Activated CD4-positive, alpha-beta memory T cell treated with anti-CD3 and anti-CD28 coated beads, Interleukin-2, amount 10 ng/mL, durations not matched to agents 7 days and 5 days (primary cell): ENCODE measurements around the gene ZDHHC11. TPM values are rescaled to one million over a fixed set of nuclear protein-coding genes. Genes with fewer than 3 reads are reported as not detected.
"Not testable (repeated sequence)": the region's sequence is repeated elsewhere in the genome, so short reads cannot be mapped to it uniquely, and the experiment has no call there.

Experiments
- CTCF ChIA-PET: fragments of 350-600 bp; sonication (Branson Sonifier 250); formaldehyde crosslinking; loops from one replicate; lab custom pipeline; 2021; ENCODE audit warnings: antibody characterized with exemption, inconsistent platforms; lab: Charles Lee
- POLR2A ChIA-PET: fragments of 350-600 bp; sonication (Branson Sonifier 250); formaldehyde crosslinking; loops from one replicate; lab custom pipeline; 2021; ENCODE audit warnings: antibody characterized with exemption; lab: Charles Lee
- DNase-seq: peaks from one replicate; pipeline ENCODE4 v3.0.0-alpha.2; 2020
- H3K27ac Mint-ChIP-seq: one replicate; pipeline ENCODE4 v1.8.0; 2021; ENCODE audit warnings: mild to moderate bottlenecking, mixed read lengths
- H3K27me3 Mint-ChIP-seq: one replicate; pipeline ENCODE4 v1.8.0; 2021; ENCODE audit warnings: mixed read lengths
- H3K36me3 Mint-ChIP-seq: one replicate; pipeline ENCODE4 v1.8.0; 2021; ENCODE audit warnings: low read depth, mixed read lengths
- H3K4me1 Mint-ChIP-seq: one replicate; pipeline ENCODE4 v1.8.0; 2021; ENCODE audit warnings: mixed read lengths
- H3K4me3 Mint-ChIP-seq: one replicate; pipeline ENCODE4 v1.8.0; 2021; ENCODE audit warnings: mild to moderate bottlenecking, mixed read lengths
- H3K9me3 Mint-ChIP-seq: one replicate; pipeline ENCODE4 v1.8.0; 2021; ENCODE audit warnings: mixed read lengths
- total RNA-seq, 2 experiments: library from RNA; stranded (reverse); gene quantifications; one replicate each; pipeline ENCODE4 v1.2.3, GENCODE V29; 2021

Gene ZDHHC11
- total RNA-seq, 2 experiments from 2014 or later: 5.8 to 6.6 TPM

DNA sequence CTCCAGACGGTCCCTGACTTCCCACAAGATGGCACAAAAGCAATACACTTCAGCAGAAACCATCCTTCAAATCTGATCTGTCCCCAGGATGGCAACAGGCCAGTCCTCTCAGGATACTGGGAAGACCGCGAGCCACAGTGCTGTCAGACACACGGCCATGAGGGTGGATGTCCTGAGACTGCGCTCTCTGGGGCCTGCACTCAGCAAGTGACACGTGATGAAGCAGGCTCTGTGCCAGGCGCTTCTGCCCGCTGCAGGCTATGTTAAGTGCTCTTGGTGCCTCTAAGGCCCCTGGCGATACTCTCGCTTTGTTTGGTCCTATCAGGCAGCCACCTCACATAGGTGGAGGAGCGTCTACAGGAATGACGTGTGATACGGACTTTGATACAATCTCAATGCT lies 34.7 kb upstream of the ZDHHC11 start:
- Mint-ChIP-seq H3K36me3 (peaks cover 100% of the 10 kb centered on the region), H3K9me3 (peaks cover 11% of the 10 kb centered on the region), H3K4me1 (peaks cover 37% of the 10 kb centered on the region), H3K4me3 (no peak overlapping the region), H3K27ac (no peak overlapping the region), H3K27me3 (no peaks in the 10 kb centered on the region)
- ChIA-PET CTCF (no interaction called here), POLR2A (no interaction called here)
- no peak for DNase-seq

DNA sequence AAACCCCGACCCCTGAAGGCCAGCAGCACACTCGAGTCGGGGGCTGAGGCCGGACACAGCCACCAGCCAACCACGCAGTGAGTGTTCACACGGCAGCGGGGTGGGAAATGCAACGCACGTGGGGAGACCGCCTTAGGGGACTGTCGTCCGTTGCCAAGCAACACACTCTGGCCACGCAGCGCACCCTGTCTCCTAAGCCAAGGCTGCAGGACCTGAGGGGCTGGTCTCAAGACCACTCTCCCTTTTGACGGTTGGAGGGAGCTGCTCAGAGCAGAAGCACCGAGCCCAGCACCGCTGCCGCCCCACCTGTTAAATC lies 34.3 kb upstream of the ZDHHC11 start:
- POLR2A ChIA-PET: interaction anchor here (0.9 kb wide), 1 partner anchor 8 kb away, joined by 3 read pairs; the partner anchor contains the start of genes BRD9 and TRIP13
- H3K4me3 Mint-ChIP-seq: no peak overlapping the region
- no peak for DNase-seq
- H3K9me3 Mint-ChIP-seq: peaks cover 11% of the 10 kb centered on the region
- CTCF ChIA-PET: no interaction called here
- no peak overlapping the region for H3K27ac Mint-ChIP-seq
- peaks cover 34% of the 10 kb centered on the region for H3K4me1 Mint-ChIP-seq
- no peaks in the 10 kb centered on the region for H3K27me3 Mint-ChIP-seq
- H3K36me3 Mint-ChIP-seq: peaks cover 97% of the 10 kb centered on the region

- H3K27ac Mint-ChIP-seq: no peak overlapping the region
- H3K27me3 Mint-ChIP-seq: no peaks in the 10 kb centered on the region
- no peak for DNase-seq
- H3K36me3 Mint-ChIP-seq: peaks cover 92% of the 10 kb centered on the region
- ChIA-PET CTCF (no interaction called here), POLR2A (interaction anchor here (0.9 kb wide), 1 partner anchor 8 kb away, joined by 3 read pairs; the partner anchor contains the start of genes BRD9 and TRIP13)
- H3K9me3 Mint-ChIP-seq: peaks cover 11% of the 10 kb centered on the region
- peaks cover 31% of the 10 kb centered on the region for H3K4me1 Mint-ChIP-seq
- no peak overlapping the region for H3K4me3 Mint-ChIP-seq
These were observed 33.8 kb upstream of the ZDHHC11 start for GRCh38 chr5:884345-885126.

DNA sequence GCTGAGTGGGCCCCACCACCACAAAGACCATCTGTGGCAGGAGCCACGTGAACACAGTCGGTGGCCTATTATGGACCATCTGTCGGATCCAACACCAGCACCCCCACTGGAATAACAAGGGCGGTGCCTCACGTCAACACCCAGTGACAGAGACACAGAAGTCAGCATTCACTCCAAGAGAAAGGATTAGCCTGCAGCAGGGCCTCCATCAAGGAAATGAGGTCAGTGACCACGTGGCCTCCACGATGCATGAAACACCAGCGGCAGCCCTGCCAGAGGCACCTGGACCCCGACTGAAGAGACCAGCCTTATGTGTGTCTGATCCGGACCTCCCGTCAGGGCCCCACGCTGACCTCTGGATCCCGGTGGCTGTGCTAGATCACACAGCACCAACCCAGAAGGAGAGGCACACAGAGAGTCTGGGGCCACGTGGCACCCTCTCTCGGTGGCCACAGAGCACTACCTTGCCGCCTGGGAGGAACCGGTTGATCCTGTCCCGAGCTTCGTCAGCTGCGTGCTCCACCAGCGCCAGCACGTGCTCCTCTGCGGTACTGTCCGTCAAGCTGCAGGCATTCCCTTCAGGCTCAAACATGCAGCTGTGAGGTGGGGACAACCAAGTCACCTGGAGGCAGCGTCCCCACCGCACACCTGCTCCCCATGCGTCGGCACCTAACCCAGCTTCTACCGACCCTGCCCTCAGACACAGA lies 32.8 kb upstream of the ZDHHC11 start:
- Mint-ChIP-seq H3K36me3 (peaks cover 83% of the 10 kb centered on the region), H3K27me3 (no peaks in the 10 kb centered on the region), H3K4me3 (no peak overlapping the region), H3K4me1 (peaks cover 23% of the 10 kb centered on the region), H3K27ac (no peak overlapping the region), H3K9me3 (peaks cover 11% of the 10 kb centered on the region)
- POLR2A ChIA-PET: no interaction called here
- no peak for DNase-seq
- CTCF ChIA-PET: interaction anchor here (1.0 kb wide), 1 partner anchor 8 kb away, joined by 4 read pairs; no protein-coding TSS in a partner anchor

DNA sequence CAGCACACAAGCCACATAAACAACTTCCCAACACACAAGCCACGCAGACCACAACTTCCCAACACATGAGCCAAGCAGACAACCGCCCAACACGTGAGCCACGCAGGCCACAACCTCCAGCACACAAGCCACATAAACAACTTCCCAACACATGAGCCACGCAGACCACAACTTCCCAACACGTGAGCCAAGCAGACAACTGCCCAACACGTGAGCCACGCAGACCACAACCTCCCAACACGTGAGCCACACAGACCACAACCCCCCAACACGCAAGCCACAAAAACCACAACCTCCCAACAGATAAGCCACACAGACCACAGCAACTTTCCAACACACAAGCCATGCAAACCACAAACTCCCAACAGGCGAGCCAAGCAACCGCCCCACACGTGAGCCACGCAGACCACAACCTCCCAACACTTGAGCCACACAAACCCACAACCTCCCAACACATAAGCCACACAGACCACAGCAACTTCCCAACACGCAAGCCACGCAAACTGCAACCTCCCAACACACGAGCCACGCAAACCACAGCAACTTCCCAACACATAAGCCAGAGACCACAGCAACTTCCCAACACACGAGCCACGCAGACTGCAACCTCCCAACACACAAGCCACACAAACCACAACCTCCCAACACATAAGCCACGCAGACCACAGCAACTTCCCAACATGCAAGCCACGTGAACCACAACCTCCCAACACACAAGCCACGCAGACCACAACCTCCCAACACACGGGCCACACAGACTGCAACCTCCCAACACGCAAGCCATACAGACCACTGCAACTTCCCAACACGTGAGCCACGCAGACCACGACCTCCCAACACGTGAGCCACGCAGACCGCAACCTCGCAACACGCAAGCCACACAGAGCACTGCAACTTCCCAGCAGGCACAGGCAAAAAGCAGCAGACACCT lies 31.7 kb upstream of the ZDHHC11 start:
- peak overlapping the region; percentile 72 for H3K27ac Mint-ChIP-seq
- ChIA-PET POLR2A (no interaction called here), CTCF (interaction anchor here (1.0 kb wide), 1 partner anchor 9 kb away, joined by 4 read pairs; no protein-coding TSS in a partner anchor)
- DNase-seq: no peak
- peaks cover 78% of the 10 kb centered on the region for H3K36me3 Mint-ChIP-seq
- peak overlapping the region; percentile 61 for H3K4me3 Mint-ChIP-seq
- H3K4me1 Mint-ChIP-seq: peaks cover 18% of the 10 kb centered on the region
- H3K27me3 Mint-ChIP-seq: no peaks in the 10 kb centered on the region
- peaks cover 11% of the 10 kb centered on the region for H3K9me3 Mint-ChIP-seq

DNA sequence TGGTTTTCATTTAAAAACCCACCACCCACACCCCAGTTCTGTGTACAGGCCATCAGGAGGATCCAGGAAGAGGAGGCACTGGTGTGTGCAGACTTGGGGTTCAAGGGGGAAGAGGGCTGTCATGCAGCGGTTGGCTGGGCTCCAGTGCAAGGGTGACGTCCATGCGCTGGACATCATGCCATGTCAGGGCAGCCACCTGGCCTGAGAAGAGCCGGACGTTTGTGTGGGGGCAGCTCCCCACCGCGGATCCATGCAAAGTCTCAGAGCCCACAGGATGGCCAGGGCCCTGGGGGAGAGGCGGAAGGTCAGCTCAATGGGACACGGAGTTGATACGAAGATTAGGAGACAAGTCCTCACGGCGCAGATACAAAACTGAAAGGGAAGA lies 30.8 kb upstream of the ZDHHC11 start:
- DNase-seq: no peak
- Mint-ChIP-seq H3K36me3 (peaks cover 77% of the 10 kb centered on the region), H3K4me3 (no peak overlapping the region), H3K27ac (peak overlapping the region; percentile 35), H3K4me1 (peaks cover 18% of the 10 kb centered on the region), H3K27me3 (no peaks in the 10 kb centered on the region), H3K9me3 (peaks cover 11% of the 10 kb centered on the region)
- CTCF ChIA-PET: no interaction called here
- POLR2A ChIA-PET: no interaction called here

DNA sequence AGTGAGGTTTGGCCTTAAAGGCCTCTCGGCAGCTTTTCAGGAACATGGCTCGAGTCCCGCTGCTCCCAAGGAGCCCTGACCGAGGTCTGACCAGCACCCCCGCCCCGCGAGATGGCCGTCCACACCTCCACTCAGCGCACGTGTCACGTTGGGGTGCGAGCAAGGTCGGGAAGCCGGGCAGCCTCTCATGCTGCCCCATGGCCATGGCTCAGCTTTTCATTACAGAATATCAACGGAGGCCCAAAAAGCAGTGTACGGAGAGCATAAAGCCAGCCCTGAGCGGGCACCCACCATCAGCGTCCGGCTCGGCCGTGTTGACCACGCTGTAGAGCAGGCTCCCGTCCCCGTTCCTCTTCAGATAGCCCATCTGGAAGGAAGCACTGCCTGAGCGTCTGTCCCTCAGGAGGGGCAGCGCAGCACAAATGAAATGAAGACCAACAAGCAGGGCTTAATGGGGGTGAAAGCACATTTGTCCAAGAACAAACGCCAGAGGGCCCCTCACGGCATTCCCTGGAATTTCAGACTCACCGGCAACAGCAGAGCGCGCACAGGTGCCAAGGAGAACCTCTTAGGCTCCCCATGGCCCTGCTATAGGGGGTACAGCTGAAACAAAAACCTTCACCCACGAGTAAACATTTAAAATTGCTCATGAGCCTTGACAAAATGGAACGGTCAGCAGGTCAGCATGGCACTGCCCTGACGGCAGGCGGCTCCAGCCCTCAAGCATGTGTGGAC lies 30.2 kb upstream of the ZDHHC11 start:
- no peaks in the 10 kb centered on the region for H3K27me3 Mint-ChIP-seq
- H3K27ac Mint-ChIP-seq: peak overlapping the region; percentile 35
- H3K36me3 Mint-ChIP-seq: peaks cover 72% of the 10 kb centered on the region
- no peak overlapping the region for H3K4me3 Mint-ChIP-seq
- ChIA-PET POLR2A (no interaction called here), CTCF (no interaction called here)
- DNase-seq: no peak
- H3K4me1 Mint-ChIP-seq: peaks cover 18% of the 10 kb centered on the region
- peaks cover 11% of the 10 kb centered on the region for H3K9me3 Mint-ChIP-seq

- peaks cover 11% of the 10 kb centered on the region for H3K9me3 Mint-ChIP-seq
- CTCF ChIA-PET: not testable (repeated sequence)
These were observed 27.9 kb upstream of the ZDHHC11 start for GRCh38 chr5:878677-879076.

DNA sequence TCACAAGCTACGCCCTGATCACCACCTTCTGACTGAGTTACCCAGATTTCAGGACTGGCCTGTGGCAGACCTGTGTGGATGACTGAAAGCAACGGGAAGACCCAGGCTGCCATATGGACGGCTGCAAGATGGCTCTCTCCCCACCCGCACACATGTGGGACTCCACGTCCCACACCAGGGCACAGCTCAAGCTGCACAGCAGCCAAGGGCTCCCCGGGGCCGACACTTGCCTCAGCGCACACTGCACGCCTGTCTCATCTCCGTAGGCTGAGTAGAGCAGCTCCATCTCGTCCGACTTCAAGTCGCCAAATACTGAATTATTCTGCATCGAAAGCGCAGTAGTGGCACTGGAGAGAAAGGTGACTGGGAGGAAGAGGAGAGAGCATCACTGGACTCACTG lies 27.3 kb upstream of the ZDHHC11 start:
- no peak overlapping the region for H3K27ac Mint-ChIP-seq
- ChIA-PET CTCF (no interaction called here), POLR2A (no interaction called here)
- peaks cover 66% of the 10 kb centered on the region for H3K36me3 Mint-ChIP-seq
- no peak for DNase-seq
- H3K9me3 Mint-ChIP-seq: peaks cover 9% of the 10 kb centered on the region
- H3K4me1 Mint-ChIP-seq: peaks cover 18% of the 10 kb centered on the region
- no peaks in the 10 kb centered on the region for H3K27me3 Mint-ChIP-seq
- no peak overlapping the region for H3K4me3 Mint-ChIP-seq

More at GRCh38 chr5:878677-879076, 27.9 kb upstream of the ZDHHC11 start:
- H3K4me1 Mint-ChIP-seq: peaks cover 18% of the 10 kb centered on the region
- H3K36me3 Mint-ChIP-seq: peaks cover 66% of the 10 kb centered on the region
- H3K27me3 Mint-ChIP-seq, DNase-seq, H3K27ac Mint-ChIP-seq, POLR2A ChIA-PET, H3K4me3 Mint-ChIP-seq: not testable (repeated sequence)

DNA sequence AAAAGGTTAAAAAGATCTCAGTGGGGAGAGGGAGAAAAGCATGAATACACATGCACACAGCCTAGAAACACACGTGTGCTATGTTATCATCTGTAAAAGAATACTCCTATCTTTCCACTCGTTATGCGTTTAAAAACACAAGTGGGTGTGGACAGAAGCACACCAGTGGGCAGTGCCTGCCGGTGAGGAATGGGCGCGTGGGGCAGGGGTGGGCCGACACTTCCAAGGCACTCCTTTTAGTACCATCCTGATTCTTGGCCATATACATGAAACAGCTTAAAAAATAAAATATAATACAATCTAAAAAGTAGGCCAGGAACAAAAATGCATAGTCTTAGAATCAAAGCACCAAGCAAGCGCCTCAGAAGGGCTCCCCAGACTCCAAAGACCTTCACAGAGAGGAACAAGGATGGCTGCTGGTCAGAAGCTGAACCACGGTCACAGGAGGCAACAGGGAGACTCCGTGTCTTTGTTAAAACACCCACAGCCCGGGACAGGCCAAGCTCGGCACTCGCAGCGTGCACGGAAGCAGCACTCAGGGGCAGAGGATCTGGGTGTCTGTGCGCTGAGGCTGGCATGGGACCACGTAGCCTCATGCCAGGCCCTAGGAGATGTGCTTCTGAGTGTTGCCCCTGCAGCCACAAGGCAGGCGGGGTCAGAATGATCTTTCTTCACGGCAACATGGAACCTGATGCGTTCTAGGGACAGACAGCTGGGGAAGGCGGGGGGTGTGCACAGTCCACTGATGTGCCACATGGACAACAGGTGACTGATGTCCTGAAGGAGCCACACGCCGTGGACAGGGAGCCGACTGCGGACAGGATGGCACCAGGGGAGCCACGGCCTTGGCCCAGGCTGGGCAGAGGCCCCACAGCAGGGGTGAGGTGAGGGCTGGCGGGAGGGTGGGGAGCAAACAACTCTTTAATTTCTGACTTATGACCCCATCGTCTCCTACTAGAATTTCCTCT lies 25.9 kb upstream of the ZDHHC11 start:
- ChIA-PET POLR2A (interaction anchor here (0.8 kb wide), 1 partner anchor 16 kb away, joined by 3 read pairs; the partner anchor contains the start of genes BRD9 and TRIP13), CTCF (no interaction called here)
- DNase-seq: no peak
- Mint-ChIP-seq H3K4me1 (peaks cover 4% of the 10 kb centered on the region), H3K9me3 (no peaks in the 10 kb centered on the region), H3K27me3 (no peaks in the 10 kb centered on the region), H3K36me3 (peaks cover 58% of the 10 kb centered on the region), H3K4me3 (no peak overlapping the region), H3K27ac (no peak overlapping the region)

DNA sequence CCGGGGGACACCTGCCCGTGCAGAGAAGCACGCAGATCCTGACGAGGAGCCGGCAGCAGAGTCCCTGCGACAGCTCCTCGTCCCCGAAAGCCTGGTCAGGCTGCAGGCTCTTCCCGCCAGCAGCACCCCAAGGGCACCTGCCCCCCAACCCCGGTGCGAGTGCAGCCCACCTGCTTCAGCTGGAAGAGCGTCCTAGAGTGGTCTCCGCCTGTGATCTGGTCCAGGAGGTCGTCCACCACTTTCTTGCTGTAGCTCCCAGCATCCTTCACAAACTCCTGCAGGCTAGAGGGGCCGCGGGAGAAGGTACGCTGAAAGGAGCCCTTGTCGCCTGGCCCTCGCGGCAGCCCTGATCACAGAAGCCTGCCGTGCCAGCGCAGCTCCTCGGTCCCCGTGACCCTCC lies 25.1 kb upstream of the ZDHHC11 start:
- ChIA-PET POLR2A (interaction anchor here (0.8 kb wide), 1 partner anchor 17 kb away, joined by 3 read pairs; the partner anchor contains the start of genes BRD9 and TRIP13), CTCF (no interaction called here)
- no peak for DNase-seq
- H3K9me3 Mint-ChIP-seq: no peaks in the 10 kb centered on the region
- H3K27me3 Mint-ChIP-seq: no peaks in the 10 kb centered on the region
- peaks cover 58% of the 10 kb centered on the region for H3K36me3 Mint-ChIP-seq
- no peaks in the 10 kb centered on the region for H3K4me1 Mint-ChIP-seq
- H3K4me3 Mint-ChIP-seq: no peak overlapping the region
- H3K27ac Mint-ChIP-seq: no peak overlapping the region
